Astrocyte of the cerebellum (primary cell): Measurements from ENCODE around the gene ARHGEF7.

Experiments
- DNase-seq: peaks from one replicate; pipeline ENCODE4 v3.0.0-alpha.2; 2011; ENCODE audit warnings: low read depth
- H3K4me3 ChIP-seq: 2 replicates; pipeline ENCODE4 v1.5.1; 2011; ENCODE audit warnings: mild to moderate bottlenecking, low read depth, low read length, moderate library complexity
- CTCF ChIP-seq: IDR thresholded peaks from 2 replicates; pipeline ENCODE4 v1.5.1; 2012; ENCODE audit warnings: low read length, low read depth, moderate library complexity, mild to moderate bottlenecking; ENCODE audit errors: missing control alignments
- in situ Hi-C: cut with HindIII; loops from 2 replicates; pipeline ENCODE4 v1.10.0; 2017; ENCODE audit warnings: low sequenced_read_pairs

The ARHGEF7 gene

GRCh38 chr13:111177921-111178320 lies 62.8 kb downstream of the ARHGEF7 start:
- no peak for TF ChIP-seq CTCF
- in situ Hi-C loops, result no loop called here
- DNase-seq, result peak; percentile 58
- no peak overlapping the region for H3K4me3 ChIP-seq

GRCh38 chr13:111178402-111178801 lies 63.3 kb downstream of the ARHGEF7 start:
- no peak for DNase-seq
- H3K4me3 ChIP-seq, result no peak overlapping the region
- no peak for TF ChIP-seq CTCF
- in situ Hi-C loops, result no loop called here

GRCh38 chr13:111179908-111180760 lies 65.0 kb downstream of the ARHGEF7 start:
- H3K4me3 ChIP-seq, result no peak overlapping the region
- in situ Hi-C loops, result loop anchor here (10.0 kb wide), 1 partner anchor 115 kb away; no protein-coding TSS in a partner anchor
- no peak for DNase-seq
- no peak for TF ChIP-seq CTCF

GRCh38 chr13:111181977-111182376 lies 66.9 kb downstream of the ARHGEF7 start:
- TF ChIP-seq CTCF, result no peak
- DNase-seq, result no peak
- in situ Hi-C loops, result loop anchor here (10.0 kb wide), 1 partner anchor 117 kb away; no protein-coding TSS in a partner anchor

GRCh38 chr13:111183087-111183645 lies 68.1 kb downstream of the ARHGEF7 start:
- H3K4me3 ChIP-seq, result no peak overlapping the region
- no peak for TF ChIP-seq CTCF
- no peak for DNase-seq
- in situ Hi-C loops, result loop anchor here (10.0 kb wide), 1 partner anchor 118 kb away; no protein-coding TSS in a partner anchor

More at GRCh38 chr13:111181977-111182376, 66.9 kb downstream of the ARHGEF7 start:
- H3K4me3 ChIP-seq, result no peak overlapping the region

- TF ChIP-seq CTCF, result no peak
- DNase-seq, result no peak
- in situ Hi-C loops, result loop anchor here (10.0 kb wide), 1 partner anchor 119 kb away; no protein-coding TSS in a partner anchor
- H3K4me3 ChIP-seq, result no peak overlapping the region
Measured at GRCh38 chr13:111183959-111184358, 68.8 kb downstream of the ARHGEF7 start.
